ENCODE results near the gene HEBP2.
"Not testable (repeated sequence)": the region's sequence is repeated elsewhere in the genome, so short reads cannot be mapped to it uniquely, and the experiment has no call there.

HEBP2 gene, protein sequence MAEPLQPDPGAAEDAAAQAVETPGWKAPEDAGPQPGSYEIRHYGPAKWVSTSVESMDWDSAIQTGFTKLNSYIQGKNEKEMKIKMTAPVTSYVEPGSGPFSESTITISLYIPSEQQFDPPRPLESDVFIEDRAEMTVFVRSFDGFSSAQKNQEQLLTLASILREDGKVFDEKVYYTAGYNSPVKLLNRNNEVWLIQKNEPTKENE

DNA sequence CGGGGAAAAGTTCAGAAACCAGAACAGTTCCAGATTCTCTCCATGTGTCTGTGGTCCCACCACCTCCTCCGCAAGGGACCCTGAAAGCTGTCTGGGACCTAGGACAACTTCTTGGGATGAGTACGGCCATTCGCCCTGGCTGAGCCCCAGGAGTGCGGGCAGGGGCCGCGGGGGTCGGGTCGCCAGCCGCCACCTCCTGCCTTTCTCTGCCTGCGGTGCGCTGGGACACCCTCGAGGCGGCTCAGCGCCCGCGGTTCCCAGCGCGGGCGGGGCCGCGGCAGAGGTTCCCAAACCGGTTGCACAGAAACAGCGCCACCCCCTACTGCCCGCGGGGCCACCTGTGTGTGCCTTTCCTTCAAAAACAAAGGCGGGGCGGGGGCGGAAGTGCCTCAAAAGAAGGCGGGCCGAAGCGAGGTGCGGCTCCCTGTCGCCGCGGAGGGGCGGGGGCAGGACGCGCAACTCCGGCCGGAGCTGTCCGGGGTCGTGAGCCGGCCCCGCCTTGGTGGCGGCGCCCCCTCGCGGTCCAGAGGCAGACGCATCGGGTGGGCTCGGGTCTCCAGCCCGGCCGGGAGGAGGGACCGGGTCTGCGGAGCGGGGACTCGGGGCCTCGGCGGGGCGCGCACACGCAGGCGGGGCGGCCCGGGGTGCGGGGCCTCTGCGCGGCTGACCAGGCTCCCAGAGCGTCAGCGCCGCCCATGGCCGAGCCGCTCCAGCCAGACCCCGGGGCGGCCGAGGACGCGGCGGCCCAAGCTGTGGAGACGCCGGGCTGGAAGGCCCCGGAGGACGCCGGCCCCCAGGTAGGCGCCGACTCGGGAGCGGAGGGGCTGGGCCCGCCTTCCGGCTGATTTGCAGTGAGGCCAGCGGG, at the start of gene HEBP2:
HEBP2 (plus strand) TSS at position 423 of the 865 bp plus-strand sequence; CDS start at position 696, 273 bp downstream.
- peak; percentile 94 for DNase-seq

DNA sequence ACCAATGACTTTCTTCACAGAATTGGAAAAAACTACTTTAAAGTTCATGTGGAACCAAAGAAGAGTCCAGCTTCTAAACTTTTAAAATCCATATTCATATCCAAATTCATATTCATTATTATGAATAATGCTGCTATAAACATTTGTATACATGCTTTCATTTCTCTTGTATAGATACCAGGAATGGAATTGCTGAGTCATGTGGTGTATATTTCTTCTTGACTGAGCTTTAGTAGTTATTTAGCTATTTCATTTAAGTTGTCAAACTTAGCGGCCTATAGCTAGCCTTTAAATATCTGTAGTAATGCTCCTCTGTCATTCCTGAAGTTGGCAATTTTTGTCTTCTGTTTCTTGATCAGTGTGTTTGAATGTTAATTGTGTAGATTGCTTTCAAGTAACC, 46.1 kb upstream of the HEBP2 start:
- DNase-seq, result no peak

DNA sequence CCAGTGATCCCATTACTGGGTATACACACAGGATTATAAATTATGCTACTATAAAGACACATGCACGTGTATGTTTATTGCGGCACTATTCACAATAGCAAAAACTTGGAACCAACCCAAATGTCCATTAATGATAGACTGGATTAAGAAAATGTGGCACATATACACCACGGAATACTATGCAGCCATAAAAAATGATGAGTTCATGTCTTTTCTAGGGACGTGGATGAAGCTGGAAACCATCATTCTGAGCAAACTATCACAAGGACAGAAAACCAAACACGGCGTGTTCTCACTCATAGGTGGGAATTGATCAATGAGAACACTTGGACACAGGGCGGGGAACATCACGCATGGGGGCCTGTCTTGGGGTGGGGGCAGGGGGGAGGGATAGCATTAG, 35.3 kb upstream of the HEBP2 start:
- DNase-seq, result not testable (repeated sequence)

DNA sequence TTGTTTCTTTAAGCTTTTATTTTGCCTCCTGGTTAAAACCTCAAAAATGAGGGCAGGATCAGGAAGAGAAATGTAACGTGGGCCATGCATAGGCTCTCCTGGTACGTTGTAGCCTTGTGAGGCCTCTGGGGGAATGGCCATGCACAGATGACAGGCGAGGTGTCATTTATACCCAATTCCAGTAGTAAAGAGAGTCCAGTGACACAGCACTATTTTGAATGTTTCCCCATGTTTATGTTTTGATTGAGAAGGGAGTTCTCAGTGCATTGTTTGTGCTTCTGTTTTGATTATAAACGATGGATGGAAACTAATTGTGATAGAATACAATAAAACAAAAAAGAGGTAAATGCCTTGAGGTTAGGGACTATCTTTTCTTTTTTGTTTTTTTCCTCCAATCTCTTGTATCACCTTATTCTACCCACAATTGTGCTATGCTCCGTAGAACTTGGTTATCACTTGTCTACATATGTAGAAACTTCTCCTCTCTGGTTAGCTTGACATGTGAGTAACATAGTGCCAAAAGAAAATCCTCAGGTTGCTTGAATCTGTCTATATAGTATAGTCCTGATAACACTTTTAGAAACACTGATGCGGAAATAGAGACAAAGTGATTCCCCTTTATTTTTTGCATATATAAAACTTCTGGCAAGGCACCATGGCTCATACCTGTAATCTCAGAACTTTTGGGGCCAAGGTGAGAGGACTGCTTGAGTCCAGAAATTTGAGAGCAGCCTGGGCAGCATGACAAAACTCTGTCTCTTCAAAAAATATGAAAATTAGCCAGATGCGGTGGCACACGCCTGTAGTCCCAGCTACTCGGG, 33.2 kb upstream of the HEBP2 start:
- DNase-seq, result no peak

DNA sequence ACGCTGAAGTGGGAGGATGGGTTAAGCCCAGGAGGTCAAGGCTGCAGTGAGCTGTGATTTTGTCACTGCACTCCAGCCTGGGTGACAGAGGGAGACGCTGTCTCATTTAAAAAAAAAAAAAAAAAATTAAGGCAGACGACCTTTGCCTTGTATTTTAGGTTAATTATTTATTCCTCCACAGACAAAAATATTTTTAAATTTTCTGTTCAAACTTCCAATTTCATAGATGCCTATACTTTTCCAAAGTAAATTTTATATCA, 32.6 kb upstream of the HEBP2 start:
- no peak for DNase-seq

DNA sequence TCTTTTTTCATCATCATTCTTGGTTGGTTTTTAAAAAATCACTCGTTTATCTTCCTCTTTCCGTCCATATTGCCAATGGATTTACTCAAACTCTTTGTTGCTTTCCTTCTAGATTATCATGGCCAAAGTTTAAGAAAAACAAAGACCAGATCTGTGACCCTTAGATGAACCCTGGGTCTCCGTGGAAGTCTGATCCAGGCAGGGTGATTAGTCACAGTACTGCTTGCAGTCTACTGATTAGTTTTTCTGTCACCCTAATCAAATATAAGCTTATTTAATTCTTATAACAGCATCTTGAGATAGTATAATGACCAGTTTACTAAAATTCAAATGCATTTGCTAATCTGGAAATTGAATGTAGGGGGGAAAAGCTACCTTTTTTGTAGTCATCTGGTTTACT, 32.3 kb upstream of the HEBP2 start:
- DNase-seq, result no peak

DNA sequence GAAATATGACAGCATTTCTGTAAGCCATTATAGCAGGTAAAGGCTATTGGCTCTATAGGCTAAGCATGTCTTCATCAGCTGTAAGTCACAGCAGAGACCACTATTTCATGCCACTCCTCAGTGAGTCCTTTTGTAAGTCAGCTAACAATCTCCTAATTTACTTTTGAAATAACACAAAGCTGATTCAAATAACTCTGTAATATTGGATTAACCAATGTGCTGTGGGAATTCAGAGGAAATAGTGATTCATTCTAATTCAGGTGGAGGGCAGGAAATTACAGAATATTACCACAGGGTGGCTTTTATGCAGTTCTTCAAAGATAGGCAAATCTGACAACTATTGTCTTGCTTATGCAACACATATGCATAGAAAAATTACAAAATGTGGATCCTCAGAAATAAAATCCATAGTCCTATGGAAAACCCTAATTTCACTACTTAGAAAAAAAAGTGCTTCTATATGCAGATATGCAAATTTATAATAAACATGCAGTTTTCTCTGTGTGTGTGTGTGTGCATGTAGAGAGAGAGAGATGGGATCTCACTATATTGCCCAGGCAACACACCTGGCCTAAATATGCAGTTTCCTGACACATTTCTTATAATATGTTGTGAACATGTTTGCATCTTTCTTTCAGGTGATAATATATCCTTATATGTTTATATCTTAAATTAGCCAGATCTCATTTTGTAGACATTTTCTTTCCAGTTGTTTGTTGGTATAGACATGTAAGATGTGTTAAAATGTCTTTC, 31.1 kb upstream of the HEBP2 start:
- no peak for DNase-seq

DNA sequence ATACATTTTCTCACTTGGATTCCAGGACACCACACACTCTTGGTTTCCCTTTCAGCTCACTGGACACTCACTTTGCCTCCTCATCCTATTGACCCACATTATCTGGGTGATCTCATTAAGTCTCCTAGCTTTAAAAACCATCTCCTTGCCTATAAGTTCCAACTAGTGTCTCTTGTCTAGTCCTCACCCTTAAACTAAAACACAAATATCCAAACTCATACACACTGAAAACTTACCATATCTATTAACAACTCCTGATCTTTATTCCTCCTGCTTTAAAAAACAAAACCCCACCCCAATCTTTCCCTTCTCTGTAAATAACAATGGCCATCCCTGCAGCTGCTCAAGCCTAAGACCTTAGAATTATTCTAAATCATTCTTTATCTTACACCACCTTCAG, 29.8 kb upstream of the HEBP2 start:
- DNase-seq, result no peak

DNA sequence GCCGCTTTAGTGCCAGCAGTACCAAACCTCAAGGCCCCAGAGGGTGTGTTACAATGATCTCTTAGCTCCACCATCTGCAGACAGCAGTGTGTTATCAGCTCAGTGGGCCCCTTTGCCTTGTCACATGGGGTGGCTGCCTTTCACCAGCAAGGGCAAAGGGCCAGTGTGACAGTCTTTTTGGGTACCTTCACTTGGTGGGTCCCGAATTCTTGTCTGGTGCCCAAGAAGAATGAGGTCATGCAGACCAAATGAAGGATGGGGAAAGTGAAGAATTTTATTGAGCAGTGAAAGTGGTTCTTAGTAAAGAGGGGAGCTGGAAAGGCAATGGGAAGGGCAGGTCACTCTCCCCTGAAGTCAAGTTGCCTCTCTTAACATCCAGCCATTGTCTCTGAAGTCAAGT, 29.2 kb upstream of the HEBP2 start:
- DNase-seq, result no peak

DNA sequence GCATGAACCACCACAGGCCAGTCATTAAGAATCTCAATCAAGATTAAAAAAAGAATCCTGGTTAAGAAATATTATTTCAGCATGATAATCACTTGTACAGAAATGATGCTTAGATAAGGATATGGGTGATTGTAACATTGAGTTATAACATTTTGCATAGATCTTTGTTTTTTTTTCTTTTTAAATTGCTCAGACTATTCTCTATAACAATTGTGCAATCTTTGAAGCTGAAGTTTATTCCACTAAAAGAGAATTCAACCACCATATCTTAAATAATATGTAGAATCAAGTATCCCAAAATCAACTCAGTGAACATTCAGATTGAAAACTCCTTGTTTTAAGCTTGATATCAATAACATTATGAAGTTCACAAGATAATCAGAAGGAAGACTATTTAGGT, 27.0 kb upstream of the HEBP2 start:
- DNase-seq, result no peak

DNA sequence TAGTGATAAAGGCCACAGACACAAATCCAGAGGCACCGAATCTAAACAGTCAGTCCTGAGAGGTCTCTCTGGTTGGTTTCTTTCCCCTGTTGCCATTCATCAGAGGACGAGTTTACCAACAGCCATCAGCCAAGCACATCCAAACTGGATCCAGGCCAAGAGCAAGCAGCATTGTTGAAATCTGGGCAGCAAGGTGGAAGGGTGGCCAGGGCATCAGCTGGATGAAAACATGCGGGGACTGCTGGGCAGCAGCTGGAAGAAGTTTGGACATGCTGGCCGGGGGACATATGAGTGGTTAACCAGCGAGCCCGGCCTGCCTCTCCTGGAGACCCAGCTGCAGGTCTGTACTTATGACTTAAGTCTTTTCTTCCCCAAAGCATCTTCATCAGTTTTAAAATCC, 26.2 kb upstream of the HEBP2 start, which contains the start of gene SMIM28:
SMIM28 (plus strand) TSS at position 62 of the 400 bp plus-strand sequence; CDS start at position 230, 168 bp downstream.
- no peak for DNase-seq

DNA sequence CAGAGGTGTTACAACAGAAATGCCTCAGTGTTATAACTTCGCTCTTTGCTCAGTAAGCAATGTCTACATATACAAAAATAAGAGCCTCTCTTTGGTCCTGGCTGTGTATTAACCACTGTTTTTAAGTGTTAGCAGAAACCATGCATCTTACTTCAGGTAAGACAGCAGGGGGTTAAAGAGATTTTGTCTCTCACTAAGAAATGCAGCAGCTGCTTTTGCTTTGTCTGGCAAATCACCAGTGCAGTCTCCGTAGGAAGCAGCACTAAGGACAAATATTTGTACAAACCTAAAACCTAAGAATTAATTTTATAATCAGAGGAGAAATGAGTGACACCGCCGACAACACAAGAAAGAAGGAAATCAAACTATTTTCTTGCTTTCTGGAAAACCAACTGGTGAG, 25.6 kb upstream of the HEBP2 start:
- DNase-seq, result no peak

DNA sequence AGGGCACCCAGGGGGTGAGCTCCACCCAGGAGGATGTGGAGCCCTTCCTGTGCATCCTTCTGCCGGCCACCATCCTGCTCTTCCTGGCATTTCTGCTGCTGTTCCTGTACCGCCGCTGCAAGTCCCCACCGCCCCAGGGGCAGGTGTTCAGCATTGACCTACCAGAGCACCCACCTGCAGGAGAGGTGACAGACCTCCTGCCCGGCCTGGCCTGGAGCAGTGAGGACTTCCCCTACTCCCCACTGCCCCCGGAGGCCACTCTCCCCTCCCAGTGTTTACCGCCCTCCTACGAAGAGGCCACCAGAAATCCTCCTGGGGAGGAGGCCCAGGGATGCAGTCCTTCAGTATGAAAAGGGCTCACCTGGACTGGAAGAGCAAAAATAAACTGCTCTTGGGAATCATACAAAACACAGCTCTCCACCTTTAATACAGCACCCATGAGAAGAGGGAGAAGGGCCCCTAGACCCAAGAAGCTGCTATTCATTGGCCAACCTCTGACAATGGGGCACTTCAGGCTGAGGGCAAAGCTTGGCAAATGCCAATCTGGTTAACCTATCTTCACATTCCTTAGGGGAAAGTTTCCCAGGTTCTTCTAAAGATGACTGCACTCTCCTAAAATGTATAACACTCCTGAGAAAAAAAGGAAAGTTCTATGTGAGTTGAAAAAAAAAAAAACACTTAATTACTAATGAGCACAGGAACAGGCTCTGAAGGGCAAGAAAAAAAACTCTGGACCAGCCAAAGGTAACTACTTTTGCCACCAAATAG, 21.3 kb upstream of the HEBP2 start:
- DNase-seq, result no peak

DNA sequence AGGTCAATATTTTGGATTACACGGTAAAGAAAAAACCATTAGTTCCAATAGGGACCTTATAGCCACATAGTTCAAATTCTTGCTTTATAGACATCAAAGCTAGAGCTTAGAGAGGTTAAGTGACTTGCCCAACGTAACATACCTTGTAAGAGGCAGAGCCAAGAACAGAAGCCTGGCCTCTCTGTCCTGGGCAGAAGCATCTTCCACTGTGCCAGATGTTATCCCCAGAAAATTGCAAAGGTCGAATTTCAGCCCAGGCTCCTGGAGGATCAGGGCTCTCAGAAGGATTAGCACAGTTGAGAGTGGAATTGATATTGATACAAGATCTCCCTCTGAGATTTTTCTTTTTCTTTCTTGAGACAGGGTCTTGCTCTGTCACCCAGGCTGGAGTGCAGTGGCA, 20.2 kb upstream of the HEBP2 start:
- no peak for DNase-seq

DNA sequence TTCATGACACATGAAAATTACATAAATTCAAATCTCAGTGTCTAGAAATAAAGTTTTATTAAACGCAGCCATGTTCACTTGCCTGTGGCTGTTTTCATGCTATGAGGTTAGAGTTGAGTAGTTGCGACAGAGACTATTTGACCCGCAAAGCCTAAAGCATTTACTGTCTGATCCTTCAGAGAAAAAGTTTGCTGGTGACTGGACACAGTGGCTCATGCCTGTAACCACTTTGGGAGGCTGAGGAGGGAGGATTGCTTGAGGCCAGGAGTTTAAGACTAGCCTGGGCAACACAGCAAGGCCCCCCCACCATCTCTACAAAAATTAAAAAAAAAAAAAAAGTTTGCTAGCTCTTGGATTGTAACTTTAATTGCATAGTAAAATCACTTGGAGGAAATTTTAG, 17.1 kb upstream of the HEBP2 start:
- no peak for DNase-seq

DNA sequence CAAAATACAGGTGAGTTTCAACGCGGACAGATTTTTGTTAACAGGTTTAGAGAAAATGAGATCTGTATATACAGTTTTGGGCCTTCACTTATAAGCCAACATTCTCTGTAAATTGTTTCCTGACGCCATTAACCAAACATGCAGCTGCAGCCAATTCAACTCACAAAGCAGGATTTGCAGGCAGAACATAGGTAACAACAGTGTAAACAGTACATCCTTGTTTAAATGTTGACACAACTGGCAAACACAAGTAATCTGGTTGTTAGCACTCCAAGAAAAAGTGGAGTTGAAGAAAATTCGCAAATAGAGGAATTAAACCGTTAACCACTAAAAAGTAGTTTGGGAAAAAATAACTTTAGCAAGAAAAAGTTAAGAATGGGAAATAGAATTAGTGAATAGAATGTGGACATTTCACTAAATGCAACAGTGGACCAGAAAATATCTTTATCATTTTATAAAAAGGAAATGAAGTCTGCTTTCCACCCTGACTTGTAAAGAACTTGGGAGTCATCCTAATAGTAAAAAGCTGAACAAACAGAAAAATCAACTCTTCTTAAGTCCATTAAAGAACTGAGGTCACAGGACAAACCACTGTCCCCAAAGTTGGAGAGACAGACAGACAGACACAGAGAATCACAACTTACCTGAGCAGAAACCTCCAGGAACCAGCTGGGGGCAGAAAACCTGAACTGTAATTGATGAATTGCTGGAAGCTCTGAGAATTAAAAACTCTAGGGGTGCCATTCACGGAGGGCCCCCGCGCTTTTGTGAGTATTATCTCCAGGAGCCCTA, 16.2 kb upstream of the HEBP2 start:
- DNase-seq, result no peak

DNA sequence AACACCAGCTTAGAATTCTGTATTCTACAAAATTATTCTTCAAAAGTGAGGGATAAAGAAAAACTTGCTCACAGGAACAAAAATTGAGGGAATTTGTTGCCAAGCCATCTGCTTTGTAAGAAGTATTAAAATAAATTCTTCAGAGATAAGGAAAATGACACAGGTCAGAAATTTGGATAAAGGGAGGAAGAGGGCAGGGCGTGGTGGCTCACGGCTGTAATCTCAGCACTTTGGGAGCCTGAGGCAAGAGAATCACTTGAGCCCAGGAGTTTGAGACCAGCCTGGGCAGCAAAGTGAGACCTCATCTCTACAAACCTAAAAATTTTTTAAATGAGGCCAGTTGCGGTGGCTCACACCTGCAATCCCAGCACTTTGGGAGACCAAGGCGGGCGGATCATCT, 14.5 kb upstream of the HEBP2 start:
- no peak for DNase-seq

DNA sequence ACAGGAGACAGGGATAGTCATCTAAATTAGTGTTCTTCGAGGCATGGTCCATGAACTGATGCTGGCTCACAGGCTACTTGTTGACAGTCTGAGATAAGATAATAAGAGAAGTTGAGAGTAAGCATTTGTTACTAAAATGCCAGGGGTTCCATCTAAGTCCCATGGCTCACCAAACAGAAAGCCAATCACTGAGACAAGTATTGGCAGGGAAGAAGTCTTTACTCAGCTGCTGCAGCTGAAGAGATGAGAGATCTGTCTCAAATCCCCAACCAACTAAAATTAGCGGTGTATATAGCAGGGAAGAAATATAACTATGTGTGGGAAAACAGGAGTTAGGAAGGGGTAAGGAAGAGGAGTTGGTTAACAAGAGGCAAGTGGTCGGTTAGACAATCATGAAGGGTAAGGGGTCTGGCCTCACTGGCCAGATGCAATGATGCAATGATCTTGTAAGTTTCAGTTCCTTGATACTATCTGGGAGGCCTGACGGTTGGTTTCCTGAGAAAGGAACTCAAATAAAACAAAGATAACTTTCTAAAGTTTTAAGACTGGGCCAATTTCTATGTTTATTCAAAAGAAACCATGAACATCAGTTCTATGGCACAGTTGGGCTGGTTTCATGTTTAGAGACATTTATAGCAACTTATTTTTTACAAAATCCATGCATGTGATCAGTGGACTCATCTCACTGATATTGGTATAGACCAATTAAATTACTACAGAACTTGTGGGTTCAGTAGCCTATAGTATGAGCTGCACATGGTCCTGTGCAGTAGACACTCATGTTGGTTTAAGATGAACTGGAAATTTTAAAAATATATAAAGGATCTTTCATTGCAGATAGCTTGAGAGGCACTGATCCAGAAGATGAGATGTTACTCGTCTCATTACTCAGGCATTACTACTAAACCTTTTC, 9.9 kb upstream of the HEBP2 start:
- no peak for DNase-seq

DNA sequence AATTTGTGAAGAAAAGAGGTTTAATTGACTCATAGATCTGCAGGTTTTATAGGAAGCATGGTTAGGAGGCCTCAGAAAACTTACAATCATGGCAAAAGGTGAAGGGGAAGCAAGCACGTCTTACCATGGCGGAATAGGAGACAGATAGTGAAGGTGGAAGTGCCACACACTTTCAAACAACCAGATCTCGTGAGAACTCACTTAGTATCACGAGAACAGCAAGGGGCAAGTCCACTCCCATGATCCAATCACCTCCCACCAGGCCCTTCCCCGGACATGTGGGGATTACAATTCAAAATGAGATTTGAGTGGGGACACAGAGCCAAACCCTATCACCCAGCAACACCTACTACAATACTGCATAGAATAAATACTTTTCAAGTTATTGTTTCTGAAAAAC, 7.3 kb upstream of the HEBP2 start:
- no peak for DNase-seq

Measured in femur (tissue), 1 donor.